B cell (primary cell): ENCODE measurements around the gene CHKA.

Source experiments
- CTCF ChIP-seq: fragments of 200-600 bp; IDR thresholded peaks from one replicate; pipeline ENCODE4 v1.8.0; 2022; ENCODE audit warnings: antibody characterized with exemption, mild to moderate bottlenecking
- EZH2 ChIP-seq: IDR thresholded peaks from 2 replicates; pipeline ENCODE4 v1.6.1; 2012; ENCODE audit warnings: borderline replicate concordance, low read depth, mild to moderate bottlenecking, moderate library complexity, low read length; ENCODE audit not compliant: insufficient read depth, poor library complexity, severe bottlenecking

- TF ChIP-seq CTCF (no peak), EZH2 (no peak)
These were observed 76.3 kb downstream of the CHKA start for GRCh38 chr11:68044898-68045351.
